ENCODE data around the gene MEI4. TPM values are rescaled to one million over a fixed set of nuclear protein-coding genes. Genes with fewer than 3 reads are reported as not detected.

Gene MEI4
- total and polyA plus RNA-seq, 4 donors = not detected

GRCh38 chr6:77834591-77834996, 181.8 kb downstream of the MEI4 start:
- DNase-seq = no peak
- no peak for ATAC-seq (ENCODE audit: insufficient read depth, low FRiP score)
- Histone ChIP-seq H3K4me1 (ENCODE audit: control insufficient read depth in 5 of 5, insufficient read depth in 5 of 5, low read length in 5 of 5) (no peaks in the 10 kb centered on the region), H3K9me3 (ENCODE audit: control insufficient read depth in 4 of 4, insufficient read depth in 3 of 4, low read length in 3 of 4) (no peaks in the 10 kb centered on the region), H3K27ac (ENCODE audit: low read depth in 1 of 2, low read length in 1 of 2) (no peak overlapping the region), H3K36me3 (ENCODE audit: control insufficient read depth in 4 of 4, insufficient read depth in 4 of 4, low read length in 4 of 4) (no peaks in the 10 kb centered on the region), H3K27me3 (ENCODE audit: control insufficient read depth in 3 of 3, insufficient read depth in 3 of 3, low read length in 2 of 3) (no peaks in the 10 kb centered on the region), H3K9ac (ENCODE audit: insufficient read depth in 1 of 2, low read length in 2 of 2) (no peak overlapping the region), H3K4me3 (no peak overlapping the region)
- no peak for TF ChIP-seq CTCF (IDR thresholded peaks at IDR 0.05; ENCODE audit: control extremely low read depth, extremely low read depth)
- 54 to 81% methylated on average over 4 of the region's 4 CpGs for WGBS, 2 donors

GRCh38 chr6:77837034-77837784, 184.4 kb downstream of the MEI4 start:
- Histone ChIP-seq H3K9ac (ENCODE audit: insufficient read depth in 1 of 2, low read length in 2 of 2) (no peak overlapping the region), H3K27ac (ENCODE audit: low read depth in 1 of 2, low read length in 1 of 2) (no peak overlapping the region), H3K27me3 (ENCODE audit: control insufficient read depth in 3 of 3, insufficient read depth in 3 of 3, low read length in 2 of 3) (no peaks in the 10 kb centered on the region), H3K4me1 (ENCODE audit: control insufficient read depth in 5 of 5, insufficient read depth in 5 of 5, low read length in 5 of 5) (no peaks in the 10 kb centered on the region), H3K4me3 (no peak overlapping the region), H3K9me3 (ENCODE audit: control insufficient read depth in 4 of 4, insufficient read depth in 3 of 4, low read length in 3 of 4) (no peaks in the 10 kb centered on the region), H3K36me3 (ENCODE audit: control insufficient read depth in 4 of 4, insufficient read depth in 4 of 4, low read length in 4 of 4) (no peaks in the 10 kb centered on the region)
- no peak for DNase-seq
- WGBS, 2 donors = 47 to 68% methylated on average over 3 of the region's 3 CpGs
- ATAC-seq (ENCODE audit: insufficient read depth, low FRiP score) = no peak
- no peak for TF ChIP-seq CTCF (IDR thresholded peaks at IDR 0.05; ENCODE audit: control extremely low read depth, extremely low read depth)

GRCh38 chr6:77839292-77839691, 186.5 kb downstream of the MEI4 start:
- 44 to 80% methylated on average over 2 of the region's 2 CpGs for WGBS, 2 donors
- no peaks in the 10 kb centered on the region for H3K36me3 ChIP-seq (ENCODE audit: control insufficient read depth in 4 of 4, insufficient read depth in 4 of 4, low read length in 4 of 4)
- no peak for TF ChIP-seq CTCF (IDR thresholded peaks at IDR 0.05; ENCODE audit: control extremely low read depth, extremely low read depth)
- H3K9ac ChIP-seq (ENCODE audit: insufficient read depth in 1 of 2, low read length in 2 of 2) = no peak overlapping the region
- H3K9me3 ChIP-seq (ENCODE audit: control insufficient read depth in 4 of 4, insufficient read depth in 3 of 4, low read length in 3 of 4) = no peaks in the 10 kb centered on the region
- DNase-seq (no peak), ATAC-seq (ENCODE audit: insufficient read depth, low FRiP score) (no peak)
- no peak overlapping the region for H3K4me3 ChIP-seq
- no peaks in the 10 kb centered on the region for H3K27me3 ChIP-seq (ENCODE audit: control insufficient read depth in 3 of 3, insufficient read depth in 3 of 3, low read length in 2 of 3)
- H3K27ac ChIP-seq (ENCODE audit: low read depth in 1 of 2, low read length in 1 of 2) = no peak overlapping the region
- H3K4me1 ChIP-seq (ENCODE audit: control insufficient read depth in 5 of 5, insufficient read depth in 5 of 5, low read length in 5 of 5) = no peaks in the 10 kb centered on the region

- no peak for TF ChIP-seq CTCF (IDR thresholded peaks at IDR 0.05; ENCODE audit: control extremely low read depth, extremely low read depth)
- DNase-seq (no peak), ATAC-seq (ENCODE audit: insufficient read depth, low FRiP score) (no peak)
- H3K27me3 ChIP-seq (ENCODE audit: control insufficient read depth in 3 of 3, insufficient read depth in 3 of 3, low read length in 2 of 3) = no peaks in the 10 kb centered on the region
- no peak overlapping the region for H3K27ac ChIP-seq (ENCODE audit: low read depth in 1 of 2, low read length in 1 of 2)
- no peak overlapping the region for H3K4me3 ChIP-seq
- no peaks in the 10 kb centered on the region for H3K36me3 ChIP-seq (ENCODE audit: control insufficient read depth in 4 of 4, insufficient read depth in 4 of 4, low read length in 4 of 4)
- H3K9me3 ChIP-seq (ENCODE audit: control insufficient read depth in 4 of 4, insufficient read depth in 3 of 4, low read length in 3 of 4) = no peaks in the 10 kb centered on the region
- H3K4me1 ChIP-seq (ENCODE audit: control insufficient read depth in 5 of 5, insufficient read depth in 5 of 5, low read length in 5 of 5) = no peaks in the 10 kb centered on the region
- H3K9ac ChIP-seq (ENCODE audit: insufficient read depth in 1 of 2, low read length in 2 of 2) = no peak overlapping the region
- 63 to 68% methylated on average over 3 of the region's 3 CpGs for WGBS, 2 donors
Observed at GRCh38 chr6:77844822-77845221, 192.0 kb downstream of the MEI4 start.

All from lung (tissue), 12 donors.